GM19455 (cell line): ENCODE results near the gene SYNE4.
"Not testable (repeated sequence)": the region's sequence is repeated elsewhere in the genome, so short reads cannot be mapped to it uniquely, and the experiment has no call there.

Experiments used
- ATAC-seq: cut with Tn5 transposase; IDR thresholded peaks from one replicate; pipeline ENCODE4 v1.9.1; 2021; ENCODE audit not compliant: unreplicated experiment

Gene SYNE4

DNA sequence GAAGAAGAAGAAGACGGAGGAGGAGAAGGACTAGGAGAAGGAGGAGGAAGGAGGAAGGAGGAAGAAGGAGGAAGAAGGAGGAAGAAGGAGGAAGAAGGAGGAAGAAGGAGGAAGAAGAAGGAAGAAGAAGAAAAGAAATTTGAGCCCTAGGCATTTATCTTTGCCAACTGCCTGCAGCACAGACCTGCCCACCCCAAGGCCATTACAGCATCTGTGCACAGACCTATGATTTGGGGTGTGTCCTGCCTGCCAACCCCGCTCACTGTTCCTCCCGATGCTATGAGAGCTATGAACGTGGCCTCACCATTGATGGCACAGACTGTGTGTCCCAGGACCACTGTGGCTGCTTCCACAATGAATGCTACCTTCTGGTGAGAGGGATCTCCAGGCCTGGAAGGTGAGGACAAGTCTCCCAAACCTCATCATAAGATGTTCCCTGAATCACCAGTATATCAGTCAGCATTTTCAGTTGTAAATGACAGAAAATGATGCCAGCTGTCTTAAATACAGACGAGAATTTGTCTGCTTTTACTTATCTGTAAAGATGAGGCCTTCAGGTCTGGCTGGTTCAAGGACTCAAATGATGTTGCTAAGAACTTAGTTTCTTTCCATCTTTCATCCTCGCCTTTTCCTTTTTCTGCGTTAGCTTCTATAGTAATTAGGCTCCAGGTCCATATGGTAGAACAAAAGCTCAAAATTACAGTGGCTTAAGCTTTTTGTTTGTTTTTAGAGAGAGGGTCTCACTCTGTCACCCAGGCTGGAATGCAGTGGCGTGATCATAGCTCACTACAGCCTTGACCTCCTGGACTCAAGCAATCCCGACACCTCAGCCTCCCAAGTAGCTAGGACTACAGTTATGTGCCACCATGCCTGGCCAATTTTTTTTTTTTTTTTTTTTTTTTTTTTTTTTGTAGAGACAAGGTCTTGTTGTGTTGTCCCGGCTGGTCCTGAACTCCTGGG, 17.6 kb downstream of the SYNE4 start:
- no peak for ATAC-seq

DNA sequence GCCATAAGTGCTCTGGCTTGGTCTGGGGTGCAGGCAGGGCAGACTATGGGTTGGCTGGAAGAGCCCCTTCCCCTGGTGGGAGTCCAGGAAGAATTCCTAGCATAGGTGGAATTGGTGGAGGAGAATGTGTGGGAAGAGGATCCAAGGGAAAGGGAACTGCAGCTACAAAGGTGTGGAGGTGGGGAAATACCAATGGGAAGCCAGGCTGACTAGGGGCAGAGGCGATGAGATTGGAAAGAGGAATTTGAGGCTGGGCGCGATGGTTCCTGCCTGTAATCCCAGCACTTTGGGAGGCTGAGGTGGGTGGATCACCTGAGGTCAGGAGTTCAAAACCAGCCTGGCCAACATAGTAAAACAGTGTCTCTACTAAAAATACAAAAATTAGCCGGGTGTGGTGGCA, 18.5 kb downstream of the SYNE4 start:
- no peak for ATAC-seq

DNA sequence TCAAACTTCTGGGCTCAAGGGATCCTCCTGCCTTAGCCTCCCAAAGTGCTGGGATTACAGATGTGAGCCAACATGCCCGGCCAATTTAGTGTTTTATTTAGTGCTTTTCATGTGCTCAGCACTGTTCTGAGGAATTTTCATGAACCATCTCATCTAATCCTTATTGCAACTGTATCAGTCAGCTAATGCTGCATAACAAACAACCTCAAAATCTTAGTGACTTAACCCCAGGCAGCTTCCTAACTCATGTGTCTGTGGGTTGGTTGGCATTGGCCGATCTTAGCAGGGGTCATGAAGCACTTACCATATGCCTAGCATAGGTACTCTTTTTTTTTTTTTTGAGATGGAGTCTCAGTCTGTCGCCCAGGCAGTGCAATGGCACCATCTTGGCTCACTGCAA, 19.8 kb downstream of the SYNE4 start:
- ATAC-seq, result no peak

DNA sequence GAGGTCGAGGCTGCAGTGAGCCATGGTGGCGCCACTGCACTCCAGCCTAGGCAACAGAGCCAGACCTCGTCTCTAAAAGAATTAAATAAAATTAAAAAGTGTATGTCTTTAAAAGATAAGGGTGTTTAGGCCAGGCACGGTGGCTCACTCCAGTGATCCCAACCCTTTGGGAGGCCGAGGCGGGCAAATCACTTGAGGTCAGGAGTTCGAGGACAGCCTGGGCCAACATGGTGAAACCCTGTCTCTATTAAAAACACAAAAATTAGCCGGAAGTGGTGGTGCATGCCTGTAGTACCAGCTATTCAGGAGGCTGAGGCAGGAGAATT, 21.1 kb downstream of the SYNE4 start:
- ATAC-seq, result no peak

DNA sequence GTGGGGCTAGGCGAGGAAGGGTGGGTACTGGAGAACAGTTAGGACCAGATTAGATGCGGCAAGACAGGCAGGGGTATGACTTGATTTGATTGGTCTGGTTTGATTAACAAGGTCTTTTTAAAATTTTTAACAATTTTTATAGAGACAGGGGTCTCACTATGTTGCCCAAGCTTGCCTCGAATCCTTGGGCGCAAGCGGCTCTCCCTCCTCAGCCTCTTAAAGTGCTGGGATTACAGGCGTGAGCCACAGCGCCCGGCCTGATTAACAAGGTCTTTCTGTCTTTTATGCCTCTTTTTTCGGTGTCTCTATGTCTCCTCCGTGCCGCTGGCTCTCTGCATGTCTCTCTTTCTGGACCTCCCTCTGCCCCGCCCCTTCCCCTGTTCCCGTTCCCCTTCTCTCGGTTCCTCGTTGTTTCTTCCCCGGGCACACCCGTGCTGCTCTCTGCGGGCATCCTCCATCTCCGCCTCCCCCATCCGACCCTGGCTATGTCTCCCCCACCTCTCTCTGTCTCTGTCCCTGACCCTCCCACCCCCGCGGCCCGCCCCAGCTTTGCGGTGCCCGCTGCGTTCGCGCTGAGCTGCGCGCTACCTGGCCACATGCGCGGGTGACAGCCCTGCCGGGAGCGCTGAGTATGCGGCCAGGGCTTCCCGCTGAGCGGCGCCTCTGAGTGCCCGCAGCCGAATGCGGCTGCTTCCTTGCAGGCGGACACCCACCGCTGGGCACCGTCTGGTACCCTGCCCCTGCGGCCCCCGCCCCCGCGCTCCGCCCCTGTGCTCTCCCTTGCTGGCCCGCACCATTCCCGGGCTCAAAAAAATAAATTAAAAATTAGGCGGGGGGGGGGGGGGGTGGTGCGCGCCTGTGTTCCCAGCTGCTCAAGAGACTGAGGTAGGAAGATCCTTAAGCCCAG, 21.7 kb downstream of the SYNE4 start:
- ATAC-seq, result no peak

DNA sequence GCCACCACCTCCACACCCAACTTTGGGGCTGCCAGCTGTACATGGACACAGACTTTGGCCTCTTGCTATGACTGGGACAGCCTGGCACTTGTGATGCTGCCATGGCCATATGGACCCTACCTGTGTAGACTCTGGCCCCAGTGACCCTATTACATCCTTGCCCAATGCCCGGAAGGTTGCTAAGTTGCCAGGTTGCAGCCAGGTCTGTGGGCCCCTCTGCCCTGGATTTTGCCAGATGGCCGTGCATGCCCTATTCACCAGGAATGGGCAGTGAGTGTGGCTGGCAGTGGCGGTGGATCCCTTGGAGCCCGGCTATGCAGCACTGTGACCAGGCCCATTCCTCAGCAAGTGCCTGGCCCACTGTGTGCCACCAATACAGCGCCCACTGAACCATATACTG, 22.5 kb downstream of the SYNE4 start:
- ATAC-seq, result no peak

DNA sequence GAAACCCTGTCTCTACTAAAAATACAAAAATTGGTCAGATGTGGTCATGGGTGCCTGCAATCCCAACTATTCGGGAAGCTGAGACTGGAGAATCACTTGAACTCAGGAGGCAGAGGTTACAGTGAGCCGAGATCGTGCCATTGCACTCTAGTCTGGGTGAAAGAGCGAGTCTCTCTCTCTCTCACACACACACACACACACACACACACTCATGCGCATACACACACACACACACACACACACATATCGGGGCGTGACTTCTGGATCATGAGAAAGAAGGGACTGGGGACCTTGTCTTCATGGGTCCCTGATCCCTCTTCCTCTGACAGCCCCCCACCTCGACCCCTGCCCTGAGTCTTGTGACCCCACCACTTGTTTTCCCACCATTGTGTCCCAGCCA, 25.4 kb downstream of the SYNE4 start:
- ATAC-seq, result no peak

DNA sequence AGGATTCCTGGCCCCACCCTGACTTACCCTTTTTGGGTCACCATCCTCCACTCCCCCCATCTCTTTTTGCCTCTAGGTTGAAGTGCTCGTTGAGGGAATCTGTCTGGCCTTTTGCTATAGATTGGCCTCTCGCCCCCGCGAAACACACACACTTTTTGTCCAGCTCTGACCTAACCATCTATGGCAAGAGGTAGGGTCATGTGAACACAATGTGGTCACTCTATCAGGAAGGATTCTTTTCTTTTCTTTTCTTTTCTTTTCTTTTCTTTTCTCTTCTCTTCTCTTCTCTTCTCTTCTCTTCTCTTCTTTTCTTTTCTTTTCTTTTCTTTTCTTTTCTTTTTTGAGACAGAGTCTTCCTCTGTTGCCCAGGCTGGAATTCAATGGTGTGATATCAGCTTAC, 27.6 kb downstream of the SYNE4 start:
- not testable (repeated sequence) for ATAC-seq

DNA sequence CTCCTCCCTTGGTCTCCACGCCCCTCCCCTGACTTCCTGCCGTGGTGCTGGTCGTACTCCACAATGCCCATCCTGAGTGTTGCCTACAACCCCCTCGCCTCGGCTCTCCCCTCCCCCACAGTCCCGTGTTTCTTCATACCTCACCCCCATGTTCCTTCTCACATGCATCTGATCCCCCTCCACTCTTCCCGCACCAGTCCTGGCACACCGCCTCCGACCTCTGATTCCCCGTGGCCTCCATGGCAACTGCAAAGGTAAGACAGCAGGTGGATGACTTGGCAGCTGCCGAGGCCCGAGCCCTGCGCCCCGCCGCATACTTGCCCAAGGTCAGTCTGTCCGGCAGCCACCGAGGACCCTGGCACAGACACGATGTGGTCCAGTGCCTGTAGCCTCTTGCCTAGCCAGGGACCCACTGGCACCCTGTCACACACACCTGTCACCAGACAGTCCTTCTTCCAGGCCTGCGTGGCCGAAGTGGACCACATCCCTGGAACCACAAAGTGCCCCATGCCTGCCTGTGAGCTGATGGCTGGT, 29.7 kb downstream of the SYNE4 start:
- no peak for ATAC-seq

GRCh38 chr19:35978271-35978670, 30.3 kb downstream of the SYNE4 start:
- ATAC-seq, result no peak

- ATAC-seq, result no peak
Observed at GRCh38 chr19:35977446-35978222, 31.0 kb downstream of the SYNE4 start.

GRCh38 chr19:35975608-35976214, 32.9 kb downstream of the SYNE4 start:
- no peak for ATAC-seq

GRCh38 chr19:35973487-35973886, 35.1 kb downstream of the SYNE4 start:
- ATAC-seq, result no peak

- no peak for ATAC-seq
Observed at GRCh38 chr19:35966771-35967170, 41.8 kb downstream of the SYNE4 start.

- ATAC-seq, result no peak
Observed at GRCh38 chr19:35963514-35963913, 45.1 kb downstream of the SYNE4 start.

GRCh38 chr19:35960432-35960972, 48.1 kb downstream of the SYNE4 start:
- ATAC-seq, result no peak

GRCh38 chr19:35959968-35960320, 48.7 kb downstream of the SYNE4 start:
- ATAC-seq, result no peak

DNA sequence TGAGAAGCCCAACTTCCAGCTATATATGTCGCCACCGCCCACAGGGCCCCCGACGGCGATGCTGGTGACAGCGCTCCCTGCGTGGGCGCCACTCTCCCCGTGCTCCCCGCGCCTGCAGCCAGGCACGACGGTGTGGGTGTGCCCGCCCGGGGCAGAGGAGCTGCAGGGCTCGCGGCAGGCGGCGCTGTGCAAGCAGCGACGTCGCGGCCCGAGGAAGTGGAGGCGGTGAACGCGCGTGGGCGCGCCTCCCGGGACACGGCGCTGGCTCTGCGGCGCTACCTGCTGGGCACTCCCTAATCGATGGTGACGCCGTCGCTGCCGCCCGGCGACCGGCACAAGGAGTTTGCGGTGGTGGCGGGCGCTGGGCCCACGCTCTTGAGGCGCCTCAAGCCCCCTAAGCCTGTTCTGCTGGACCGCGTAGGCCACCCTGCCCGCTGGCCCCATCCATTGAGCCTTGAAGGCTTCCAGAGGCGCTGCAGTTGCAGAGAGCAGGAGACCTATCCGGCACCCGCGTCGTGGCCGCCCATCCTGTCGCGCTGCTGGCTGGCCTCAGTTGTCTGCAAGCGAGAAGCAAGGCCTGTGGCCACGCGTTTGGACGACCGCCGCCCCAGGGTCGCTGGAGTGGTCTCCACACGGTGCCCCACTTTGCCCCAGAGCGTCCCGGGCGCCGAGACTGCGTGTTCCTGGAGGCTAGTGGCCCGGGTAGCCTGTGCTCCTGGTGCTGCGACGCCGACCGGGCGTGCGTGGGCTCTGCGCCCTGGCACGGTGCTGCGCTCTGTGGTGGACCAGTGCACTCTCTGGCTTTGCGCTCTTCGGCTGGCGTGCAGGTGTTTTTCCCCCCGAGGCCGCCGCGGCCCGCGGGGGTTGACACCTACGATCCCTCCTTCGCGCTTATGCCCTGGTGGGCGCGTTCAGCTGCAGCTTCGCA, 49.3 kb downstream of the SYNE4 start:
- no peak for ATAC-seq

- no peak for ATAC-seq
Observed at GRCh38 chr19:35958660-35959039, 50.0 kb downstream of the SYNE4 start.
